GM19035 (cell line): ENCODE results near the gene MRPL41.
"Not testable (repeated sequence)": the region's sequence is repeated elsewhere in the genome, so short reads cannot be mapped to it uniquely, and the experiment has no call there.

Source experiments
- ATAC-seq: cut with Tn5 transposase; IDR thresholded peaks from one replicate; pipeline ENCODE4 v1.9.1; 2021; ENCODE audit not compliant: unreplicated experiment

The MRPL41 gene

DNA sequence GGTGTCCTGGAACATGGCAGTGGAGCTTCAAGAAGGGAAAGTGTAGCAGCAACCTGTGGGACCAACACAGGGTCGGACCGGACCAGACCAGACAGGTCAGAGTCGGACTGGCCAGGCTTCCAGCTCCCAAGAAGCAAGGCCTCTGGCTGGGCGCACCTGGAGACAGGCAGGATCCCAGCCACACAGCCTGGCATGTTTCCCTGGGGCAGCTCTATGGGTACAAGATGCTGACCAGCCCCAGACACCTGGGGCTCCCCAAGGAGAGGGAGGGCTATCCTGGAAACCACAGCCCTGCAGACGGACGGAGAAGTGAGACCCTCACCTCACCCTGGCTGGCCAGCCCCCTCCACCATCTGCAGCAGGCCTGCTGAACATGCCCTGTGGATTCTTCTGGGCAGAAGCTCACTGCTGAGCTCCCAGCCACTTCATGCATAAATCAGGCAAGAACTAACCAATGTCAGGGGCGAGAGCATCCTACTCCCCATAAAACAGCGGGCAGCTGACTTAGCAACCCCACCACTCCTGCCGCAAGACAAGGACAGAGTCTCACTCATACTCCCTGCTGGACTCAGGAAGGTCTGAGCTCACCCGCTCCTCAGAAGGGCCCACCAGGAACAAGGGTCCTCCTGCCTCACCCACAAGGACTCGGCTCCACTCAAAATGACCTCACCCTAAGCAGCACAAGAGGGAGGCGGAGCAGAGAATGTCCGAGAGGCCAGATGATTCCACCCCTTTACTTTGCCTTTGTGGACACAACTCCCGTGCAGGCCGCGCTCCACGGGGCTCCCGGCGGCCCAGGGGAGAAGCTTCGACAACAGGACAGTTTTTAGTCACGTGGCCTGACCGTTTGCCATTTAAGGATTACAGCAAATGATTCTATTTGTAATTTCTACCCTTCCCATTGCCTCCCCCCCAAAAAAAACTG lies 29.9 kb downstream of the MRPL41 start:
- no peak for ATAC-seq

DNA sequence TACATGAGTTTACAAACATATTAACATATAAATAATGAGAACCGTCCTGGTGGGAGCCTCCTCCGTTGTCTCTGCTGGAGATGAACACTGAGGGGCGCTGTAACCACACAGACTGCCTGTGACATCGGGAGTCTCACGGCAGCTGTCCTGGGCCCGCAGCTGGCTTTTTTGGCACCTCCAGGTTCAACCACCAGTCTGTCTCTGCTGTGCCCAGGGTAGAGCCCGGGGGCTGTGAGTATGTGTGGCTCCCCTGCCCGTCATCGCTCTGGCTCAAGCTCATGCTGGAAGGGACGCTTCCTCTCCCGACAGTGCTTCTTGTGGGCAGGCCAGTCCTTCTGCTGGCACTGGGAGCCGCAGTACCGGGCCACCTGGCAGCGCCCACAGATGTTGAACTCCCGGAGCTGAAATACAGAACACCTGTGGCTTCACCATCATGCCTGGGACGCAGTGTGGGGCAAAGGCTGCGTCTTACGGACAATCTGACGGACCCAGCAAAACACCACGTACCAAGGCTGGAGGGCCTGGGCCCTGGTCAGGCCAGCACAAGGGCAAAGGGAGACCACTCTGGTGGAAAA lies 30.7 kb downstream of the MRPL41 start:
- no peak for ATAC-seq

DNA sequence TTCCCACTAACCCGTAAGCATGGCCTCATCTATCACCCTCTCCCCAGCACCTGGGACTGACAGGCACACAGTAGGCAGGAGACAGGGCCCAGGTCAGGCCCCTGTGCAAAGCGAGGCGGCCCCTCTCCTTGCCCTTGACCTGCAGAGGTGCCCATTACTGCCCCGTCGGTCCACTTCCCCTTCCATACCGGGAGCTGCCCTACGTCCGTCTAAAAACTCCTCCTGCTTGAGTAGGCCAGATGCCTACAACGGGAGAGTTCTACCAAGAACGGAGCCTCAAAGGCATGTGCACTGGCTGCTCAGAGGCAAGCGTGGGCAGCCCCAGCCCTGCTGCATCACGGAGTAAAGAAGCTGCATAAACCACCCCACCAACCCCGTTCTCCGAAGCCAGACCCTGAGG lies 31.7 kb downstream of the MRPL41 start:
- no peak for ATAC-seq

DNA sequence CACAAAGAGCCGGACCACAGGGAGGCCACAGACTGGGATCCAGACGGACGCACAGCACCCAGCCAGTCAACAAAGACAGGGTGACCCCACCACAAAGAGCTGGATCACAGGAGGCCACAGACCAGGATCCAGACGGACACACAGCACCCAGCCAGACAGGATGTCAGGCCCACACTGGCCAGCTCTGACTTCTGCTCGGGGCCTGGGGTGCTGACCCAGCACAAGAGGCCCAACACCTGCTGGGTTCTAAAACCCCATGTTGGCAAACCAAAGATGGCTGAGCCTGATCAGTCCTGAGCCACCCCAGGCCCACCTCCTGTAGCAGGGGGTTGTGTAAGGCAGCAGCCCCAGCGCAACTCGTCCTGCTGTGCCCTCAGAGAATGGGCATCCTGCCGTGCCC lies 32.3 kb downstream of the MRPL41 start:
- no peak for ATAC-seq

DNA sequence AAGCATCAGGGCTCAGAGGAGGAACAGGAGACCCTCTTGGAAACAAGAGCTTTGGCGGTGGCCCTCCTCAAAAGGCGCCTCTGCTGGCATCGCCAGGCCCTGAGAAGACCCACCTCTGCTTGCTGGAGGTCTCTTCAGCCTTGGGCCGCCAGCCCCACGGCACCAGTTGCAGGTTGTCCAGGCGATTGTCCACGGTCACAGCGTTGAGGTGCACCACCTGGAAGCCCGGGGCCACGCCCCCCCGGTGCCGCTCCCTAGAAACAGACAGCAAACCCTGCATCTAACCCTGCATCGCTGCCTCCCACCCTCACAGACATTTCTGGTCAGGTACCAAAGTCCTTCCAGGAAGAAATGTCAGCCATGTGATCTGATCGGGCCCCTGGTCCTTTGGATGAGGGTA lies 35.2 kb downstream of the MRPL41 start:
- no peak for ATAC-seq

DNA sequence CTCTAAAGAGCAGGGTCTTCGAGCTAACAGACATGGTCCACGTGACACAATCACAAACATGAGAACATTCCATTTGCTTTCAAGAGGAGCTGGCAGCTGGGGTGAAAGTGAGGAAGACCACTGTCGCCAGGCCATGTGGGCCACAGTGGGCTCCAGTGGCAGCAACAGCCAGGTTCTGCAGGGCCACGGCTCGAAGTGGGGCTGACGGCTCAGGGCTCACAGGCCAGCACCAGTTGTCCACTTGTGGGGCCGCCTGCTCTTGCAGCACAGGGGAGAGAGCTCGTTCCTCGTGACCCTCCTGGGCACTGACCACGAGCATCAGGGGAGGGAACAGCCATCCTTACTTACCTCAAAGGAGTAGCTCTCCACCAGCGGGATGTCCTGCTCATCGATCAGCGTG lies 36.6 kb downstream of the MRPL41 start:
- no peak for ATAC-seq

DNA sequence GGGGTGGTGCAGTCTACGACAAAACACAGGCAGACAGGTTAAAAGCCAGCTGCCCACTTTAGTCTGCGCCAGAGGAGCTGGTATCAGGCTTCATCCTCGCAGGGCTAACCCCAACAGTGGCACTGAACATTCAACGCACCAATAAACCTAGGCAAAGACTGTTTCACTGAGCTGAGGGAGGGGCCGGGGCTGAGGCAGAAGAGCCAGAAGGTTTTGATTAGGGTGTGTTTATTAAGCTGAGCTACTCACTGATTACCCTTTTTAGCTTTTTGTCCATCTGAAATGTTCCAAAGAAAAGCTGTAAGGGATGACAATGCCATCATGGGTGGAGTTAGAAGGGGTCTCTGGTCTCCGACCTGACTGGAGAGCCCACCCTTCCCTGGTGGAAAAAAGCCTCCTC lies 37.2 kb downstream of the MRPL41 start:
- ATAC-seq: no peak

DNA sequence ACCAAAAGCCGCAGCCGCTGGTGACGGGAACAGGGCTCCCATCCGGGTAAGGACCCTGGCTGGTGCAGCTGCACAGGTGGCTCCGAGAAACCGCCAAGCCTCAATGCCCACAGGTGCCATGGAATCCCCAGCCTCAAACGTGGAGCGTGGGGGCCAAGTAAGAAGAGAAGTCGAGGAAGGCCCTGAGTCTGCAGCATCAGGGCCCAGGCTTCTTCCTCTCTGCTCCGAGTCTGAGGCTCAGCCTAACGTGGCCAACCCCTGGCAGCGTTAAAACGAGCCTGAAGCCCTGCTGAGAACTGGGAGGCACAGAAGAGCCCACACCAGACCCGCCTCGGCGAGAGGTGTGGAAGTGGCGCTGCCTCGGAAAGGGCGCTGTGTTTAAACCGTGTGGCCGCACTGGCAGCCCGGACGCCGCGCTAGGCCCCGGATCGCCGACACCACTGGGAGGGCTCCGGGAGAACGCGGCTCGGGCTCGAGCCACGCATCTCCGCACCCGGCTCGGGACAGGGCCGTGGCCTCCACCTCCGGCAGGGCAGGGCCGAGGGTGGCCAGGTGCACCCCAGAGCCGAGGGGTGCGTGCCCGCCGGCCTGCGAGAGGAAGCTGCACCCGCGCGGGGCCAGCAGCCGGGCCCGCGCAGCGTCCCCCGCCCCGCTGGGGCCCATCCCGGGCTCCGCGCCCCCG lies 37.9 kb downstream of the MRPL41 start:
- ATAC-seq: no peak

DNA sequence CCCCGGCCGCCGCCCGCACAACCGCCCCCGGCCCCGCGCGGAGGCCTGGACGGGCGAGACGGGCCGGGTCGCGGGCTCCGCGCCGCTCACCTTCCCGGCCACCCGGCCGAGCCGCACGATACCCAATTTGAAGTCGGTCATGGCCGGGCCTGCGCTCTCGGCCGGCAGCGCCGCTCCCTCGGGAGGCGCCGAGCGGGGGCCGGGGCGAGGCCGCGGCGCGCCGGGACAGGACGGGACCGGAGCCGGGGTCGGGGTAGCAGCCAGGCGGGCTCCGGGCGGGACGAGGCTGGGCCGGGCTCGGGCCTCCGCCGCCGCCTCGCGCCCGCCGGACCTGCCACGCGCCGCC lies 38.4 kb downstream of the MRPL41 start:
- ATAC-seq: peak; percentile 26

DNA sequence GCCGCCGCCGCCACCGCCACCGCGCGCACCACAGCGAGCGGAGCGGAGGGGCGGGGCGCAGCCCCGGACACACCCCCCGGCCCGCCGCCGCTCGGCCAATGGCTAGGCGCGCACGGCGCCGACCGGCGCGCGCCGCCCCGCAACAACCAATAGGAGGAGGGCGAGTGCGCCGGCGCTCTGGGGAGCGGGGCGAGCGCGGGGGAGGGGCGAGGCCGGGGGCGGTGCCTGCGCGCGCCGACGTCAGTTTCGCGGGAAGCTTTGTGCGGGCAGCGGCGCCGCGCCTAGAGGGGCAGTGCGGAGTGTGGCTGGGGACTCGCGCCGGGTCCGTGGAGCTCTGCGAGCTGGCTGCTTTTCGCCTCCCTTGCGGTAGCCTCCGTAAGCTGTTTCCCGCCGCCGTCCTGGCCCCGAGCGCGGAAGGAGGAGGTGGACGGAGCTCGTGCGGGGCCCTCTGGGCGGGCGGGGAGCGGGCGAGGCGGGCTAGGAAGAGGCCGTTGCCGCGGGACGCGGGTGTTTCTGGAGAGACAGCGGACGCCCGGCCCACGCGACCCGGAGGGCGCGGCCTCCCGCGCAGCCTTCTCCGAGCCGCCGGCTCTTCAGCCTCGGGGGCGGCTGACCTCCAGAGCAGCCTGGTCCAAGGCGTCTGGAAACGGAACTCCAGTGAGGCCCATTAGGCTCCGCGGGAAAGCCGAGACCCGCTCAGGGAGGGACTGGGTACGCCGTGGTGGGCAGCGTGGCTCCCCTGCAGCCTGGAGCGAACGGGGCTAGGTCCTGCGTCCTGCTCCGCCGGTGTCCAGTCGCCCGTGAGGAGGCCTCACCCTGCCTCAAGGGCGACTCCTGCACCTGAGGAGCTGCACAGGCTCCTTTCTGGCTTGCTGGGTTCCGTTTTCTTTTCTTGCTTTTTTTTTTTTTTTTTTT lies 39.0 kb downstream of the MRPL41 start, which contains the start of gene ZMYND19:
Gene ZMYND19 (minus strand): TSS at position 44 of the 915 bp plus-strand sequence. CDS start 249 bp downstream, outside the sequence.
- peak; percentile 81 for ATAC-seq

DNA sequence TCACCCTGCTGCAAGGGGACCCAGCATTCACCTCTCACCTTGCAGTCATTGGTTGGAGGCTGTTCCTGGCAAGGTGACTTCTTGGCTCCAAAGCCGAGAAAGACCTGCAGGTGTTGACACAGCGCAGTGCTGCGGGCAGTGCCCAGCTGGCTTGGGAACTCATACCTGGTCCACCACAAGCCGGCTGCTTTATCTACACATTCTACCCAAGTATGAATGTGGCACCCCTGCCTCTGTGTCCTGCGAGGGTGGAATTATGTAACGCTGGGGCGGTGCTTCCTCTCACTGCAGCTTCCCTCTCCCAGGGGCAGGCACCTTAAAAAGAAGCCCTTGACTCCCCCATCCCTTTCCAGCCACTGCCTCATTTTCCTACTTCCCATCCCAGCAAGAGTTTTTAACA lies 41.1 kb downstream of the MRPL41 start:
- ATAC-seq: no peak

DNA sequence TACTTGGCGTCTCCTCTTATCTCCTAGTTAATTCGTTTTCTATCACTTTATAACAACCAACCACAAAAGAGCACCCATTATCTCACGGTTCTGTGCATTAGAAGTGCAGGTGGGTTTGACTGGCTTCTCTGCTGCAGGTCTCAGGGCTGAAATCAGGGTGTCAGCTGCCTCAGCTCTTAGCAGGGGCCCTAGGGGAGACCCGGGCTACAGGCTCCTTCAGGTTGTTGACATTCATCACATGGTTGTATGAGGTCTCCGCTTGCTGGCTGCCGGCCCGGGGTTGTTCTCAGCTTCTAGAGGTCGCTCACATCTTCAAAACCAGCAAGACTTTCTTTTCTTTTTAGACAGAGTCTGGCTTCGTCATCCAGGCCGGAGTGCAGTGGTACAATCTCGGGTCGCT lies 41.5 kb downstream of the MRPL41 start:
- ATAC-seq: no peak

DNA sequence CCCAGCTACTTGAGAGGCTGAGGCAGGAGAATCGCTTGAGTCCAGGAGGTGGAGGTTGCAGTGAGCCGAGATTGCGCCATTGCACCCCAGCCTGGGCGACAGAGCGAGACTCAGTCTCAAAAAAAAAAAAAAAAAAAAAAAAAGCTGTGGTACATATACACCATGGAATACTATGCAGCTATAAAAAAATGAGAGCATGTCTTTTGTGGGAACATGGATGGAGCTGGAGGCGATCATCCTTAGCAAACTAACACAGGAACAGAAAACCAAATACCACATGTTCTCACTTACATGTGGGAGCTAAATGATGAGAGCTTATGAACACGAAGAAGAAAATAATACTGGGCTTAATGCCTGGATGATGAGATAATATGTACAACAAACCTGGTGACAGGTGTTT lies 44.9 kb downstream of the MRPL41 start:
- not testable (repeated sequence) for ATAC-seq

DNA sequence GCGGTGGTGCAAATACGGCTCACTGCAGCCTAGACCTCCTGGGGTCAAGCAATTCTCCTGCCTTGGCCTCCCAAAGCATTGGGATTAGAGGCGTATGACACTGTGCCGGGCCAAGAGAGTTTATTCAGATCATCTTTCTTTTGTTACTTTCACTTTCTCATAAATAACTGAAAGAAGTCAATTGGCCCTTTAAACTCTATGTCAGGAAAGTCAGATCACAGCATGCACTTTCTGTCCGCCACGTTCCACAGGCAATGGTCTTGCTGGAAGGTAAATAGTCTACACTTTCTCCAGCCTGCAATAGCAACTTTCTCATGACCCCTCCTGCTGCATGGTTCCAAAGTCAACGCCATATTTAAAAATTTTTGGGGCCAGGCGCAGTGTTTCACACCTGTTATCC lies 47.3 kb downstream of the MRPL41 start:
- ATAC-seq: no peak
